Renal pelvis (tissue), 4 donors: ENCODE data around the gene GAB1. TPM values are rescaled to one million over a fixed set of nuclear protein-coding genes. Genes with fewer than 3 reads are reported as not detected.

Experiments
- DNase-seq: peaks from one replicate; pipeline ENCODE4 v3.0.0-alpha.2; 2013
- polyA plus RNA-seq, 3 donors: library from polyadenylated mRNA; unstranded; fragments of 120-200 nt; gene quantifications; one replicate each; pipeline ENCODE4 v1.2.1, GENCODE V29; 2013; ENCODE audit not compliant: insufficient read length in 3 of 3

Gene GAB1
- polyA plus RNA-seq, 3 donors = 39.5 to 48.2 (median 48.0) TPM

DNA sequence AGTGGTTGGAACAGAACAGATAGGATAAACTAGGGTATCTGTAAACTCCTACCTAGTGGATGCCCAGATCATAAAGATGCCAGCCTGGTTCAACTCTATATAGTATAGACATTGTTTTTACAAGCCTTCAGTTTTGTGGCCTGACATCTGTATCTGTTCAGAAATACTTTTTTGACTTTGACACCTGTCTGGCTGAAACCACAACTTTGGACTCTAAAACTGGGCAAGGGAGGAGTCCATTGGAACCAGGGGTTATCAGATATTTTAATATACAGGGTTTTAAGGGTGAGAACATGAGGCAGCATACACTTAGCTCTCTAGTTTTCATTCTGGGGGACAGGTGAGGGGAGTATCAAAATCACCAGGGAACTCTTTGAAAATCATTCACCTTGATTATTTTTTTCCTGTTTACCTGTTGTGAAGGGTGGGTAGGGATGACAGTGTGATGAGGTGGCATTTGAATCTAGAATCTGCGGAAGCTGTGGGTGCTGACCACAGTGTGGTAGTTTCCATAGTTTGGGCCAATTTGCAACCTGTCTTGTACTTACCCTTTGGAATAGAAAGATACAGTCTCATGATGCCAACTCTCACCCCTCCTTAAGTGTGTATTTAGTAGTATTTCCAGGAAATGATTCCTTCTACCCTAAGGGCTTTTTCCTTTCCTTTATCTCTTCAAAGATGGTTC, 20.6 kb downstream of the GAB1 start:
- DNase-seq = no peak

DNA sequence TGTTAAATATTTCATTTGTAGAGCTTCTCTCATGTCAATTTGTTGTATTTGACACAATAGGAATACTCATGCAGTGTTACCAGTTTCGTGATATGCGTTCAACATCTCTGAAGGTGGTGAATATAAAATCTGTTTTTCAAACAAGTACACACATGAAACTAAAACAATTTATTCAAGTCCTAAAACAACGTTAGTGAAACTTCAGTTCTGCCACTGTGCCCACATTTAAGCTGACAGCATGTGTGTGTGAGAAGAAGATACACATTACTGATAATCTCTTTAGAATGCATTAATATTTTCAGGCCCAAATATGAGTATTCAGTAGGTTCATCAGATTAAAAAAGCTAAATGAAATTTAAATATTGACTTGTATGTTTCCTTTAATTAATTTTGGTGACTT, 21.7 kb downstream of the GAB1 start:
- no peak for DNase-seq

GRCh38 chr4:143358923-143359643, 22.4 kb downstream of the GAB1 start:
- peak; percentile 74 for DNase-seq

GRCh38 chr4:143359644-143360193, 23.0 kb downstream of the GAB1 start:
- no peak for DNase-seq

DNA sequence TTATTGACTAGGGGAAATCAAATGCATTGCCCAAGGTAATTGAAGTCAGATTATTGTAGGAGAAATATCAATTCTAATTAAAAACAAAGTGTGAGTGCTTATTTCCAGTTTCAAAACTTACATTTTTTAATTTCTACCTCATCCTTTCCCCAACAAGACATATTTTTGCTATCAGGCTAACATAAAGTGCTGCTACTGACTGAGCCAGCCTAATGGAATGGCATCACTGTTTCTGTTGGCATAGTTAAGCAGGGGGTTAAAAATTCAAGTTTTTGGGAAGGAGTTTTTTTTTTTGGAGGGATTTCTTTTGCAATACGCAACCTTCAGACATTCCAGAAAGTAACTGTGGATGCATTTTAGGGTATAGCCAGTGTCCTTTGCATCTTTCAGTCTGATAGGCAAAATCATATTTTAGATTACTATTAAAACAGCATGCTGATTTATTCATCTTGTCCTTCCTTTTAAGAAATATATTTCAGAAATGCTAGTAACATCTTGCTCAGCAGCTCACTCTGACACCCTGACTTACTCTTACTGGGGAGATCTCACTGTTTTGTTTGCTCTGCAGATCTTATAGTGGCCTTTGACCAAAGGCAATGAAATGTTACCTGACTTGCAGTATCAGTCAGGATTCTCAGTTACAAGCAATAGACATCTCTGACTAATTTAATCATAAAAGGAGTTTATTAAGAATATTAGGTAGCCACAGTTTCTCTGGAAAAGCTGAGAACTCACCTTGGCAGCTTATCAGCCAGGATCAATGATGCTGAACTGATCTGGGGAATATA, 24.4 kb downstream of the GAB1 start:
- no peak for DNase-seq

DNA sequence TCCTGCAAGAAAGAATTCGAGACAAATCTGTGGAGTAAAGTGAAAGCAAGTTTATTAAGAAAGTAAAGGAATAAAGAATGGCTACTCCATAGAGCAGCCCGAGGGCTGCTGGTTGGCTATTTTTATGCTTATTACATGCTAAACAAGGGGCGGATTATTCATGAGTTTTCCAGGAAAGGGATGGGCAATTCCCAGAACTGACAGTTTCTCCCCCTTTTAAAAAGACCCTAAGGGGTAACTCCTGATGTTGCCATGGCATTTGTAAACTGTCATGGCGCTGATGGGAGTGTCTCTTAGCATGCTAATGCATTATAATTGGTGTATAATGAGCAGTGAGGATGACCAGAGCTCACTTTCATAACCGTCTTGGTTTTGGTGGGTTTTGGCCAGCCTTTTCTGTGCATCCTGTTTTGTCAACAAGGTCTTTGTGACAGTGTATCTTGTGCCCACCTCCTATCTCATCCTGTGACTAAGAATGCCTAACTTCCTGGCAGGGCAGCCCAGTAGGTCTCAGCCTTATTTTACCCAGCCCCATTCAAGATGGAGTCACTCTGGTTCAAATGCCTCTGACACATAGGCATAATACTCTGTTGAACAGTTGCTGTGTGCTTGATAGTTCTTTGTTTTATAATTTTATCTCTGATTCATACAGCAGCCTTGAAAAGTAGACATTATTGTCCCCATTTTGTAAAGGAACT, 25.8 kb downstream of the GAB1 start:
- no peak for DNase-seq

DNA sequence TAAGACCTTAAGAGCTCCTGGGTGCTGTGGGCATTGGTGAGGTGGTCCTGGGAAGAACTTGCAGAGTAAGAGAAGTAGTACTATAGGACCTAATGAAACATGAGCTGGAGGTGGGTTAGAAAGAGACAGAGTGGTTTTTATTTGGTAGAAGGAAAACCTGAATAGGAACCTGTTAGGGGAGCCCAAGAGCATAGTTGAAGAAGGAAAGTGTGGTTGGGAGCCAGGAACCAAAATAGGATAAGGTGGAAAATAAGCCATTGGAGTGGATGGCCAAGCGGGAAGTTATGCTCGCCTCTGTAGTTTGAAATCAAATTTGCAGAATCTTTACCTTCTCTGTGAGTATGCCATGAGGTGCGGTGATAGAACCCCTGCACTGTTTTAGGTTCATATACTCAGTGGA, 26.7 kb downstream of the GAB1 start:
- DNase-seq = no peak

DNA sequence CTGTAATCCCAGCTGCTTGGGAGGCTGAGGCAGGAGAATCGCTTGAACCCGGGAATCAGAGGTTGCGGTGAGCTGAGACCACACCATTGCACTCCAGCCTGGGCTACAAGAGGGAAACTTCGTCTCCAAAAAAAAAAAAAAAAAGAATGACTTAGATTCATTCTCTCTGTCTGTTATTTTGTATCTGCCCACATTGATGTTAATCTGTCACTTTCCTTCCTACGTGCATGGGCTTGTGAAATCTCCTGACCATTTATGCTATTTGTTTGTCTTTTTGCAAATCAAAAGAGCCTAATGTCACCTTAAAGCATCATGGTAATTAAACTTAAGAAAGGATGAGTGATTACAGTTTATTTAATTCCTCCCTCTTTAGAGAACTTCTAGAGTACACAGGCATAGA, 27.4 kb downstream of the GAB1 start:
- no peak for DNase-seq

DNA sequence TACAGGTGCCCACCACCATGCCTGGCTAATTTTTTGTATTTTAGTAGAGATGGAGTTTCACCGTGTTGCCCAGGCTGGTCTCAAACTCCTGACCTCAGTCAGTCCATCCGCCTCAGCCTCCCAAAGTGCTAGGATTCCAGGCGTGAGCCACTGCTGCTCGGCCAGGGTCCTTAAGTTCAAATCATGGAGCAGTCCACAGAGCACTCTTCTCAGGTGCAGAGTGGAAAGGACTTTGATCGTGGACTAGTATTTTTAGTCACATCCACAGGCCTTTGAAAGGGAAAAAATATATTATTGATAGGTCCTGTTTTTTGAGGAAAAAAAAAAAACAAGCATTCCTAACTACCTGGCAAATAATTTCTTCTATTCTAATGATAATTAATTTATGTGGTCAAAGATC, 31.2 kb downstream of the GAB1 start:
- no peak for DNase-seq

DNA sequence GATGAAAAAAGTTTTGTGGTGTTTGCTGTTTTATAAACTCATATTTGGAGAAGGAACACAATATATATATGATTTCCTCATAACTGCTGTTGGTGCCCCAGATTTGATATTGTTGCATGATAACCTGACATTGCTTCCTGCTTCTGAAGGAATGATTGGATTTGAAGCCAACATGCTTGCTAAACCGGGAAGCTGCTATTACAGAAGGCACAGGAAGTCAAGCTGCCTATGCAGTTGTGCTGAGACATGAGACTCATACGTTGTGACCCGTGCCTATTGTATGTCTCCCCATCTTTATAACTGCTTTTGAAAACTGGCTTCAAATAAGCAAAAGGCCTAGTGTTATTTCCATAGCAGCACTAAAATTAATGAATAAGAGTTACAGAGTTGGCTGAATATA, 32.9 kb downstream of the GAB1 start:
- no peak for DNase-seq

DNA sequence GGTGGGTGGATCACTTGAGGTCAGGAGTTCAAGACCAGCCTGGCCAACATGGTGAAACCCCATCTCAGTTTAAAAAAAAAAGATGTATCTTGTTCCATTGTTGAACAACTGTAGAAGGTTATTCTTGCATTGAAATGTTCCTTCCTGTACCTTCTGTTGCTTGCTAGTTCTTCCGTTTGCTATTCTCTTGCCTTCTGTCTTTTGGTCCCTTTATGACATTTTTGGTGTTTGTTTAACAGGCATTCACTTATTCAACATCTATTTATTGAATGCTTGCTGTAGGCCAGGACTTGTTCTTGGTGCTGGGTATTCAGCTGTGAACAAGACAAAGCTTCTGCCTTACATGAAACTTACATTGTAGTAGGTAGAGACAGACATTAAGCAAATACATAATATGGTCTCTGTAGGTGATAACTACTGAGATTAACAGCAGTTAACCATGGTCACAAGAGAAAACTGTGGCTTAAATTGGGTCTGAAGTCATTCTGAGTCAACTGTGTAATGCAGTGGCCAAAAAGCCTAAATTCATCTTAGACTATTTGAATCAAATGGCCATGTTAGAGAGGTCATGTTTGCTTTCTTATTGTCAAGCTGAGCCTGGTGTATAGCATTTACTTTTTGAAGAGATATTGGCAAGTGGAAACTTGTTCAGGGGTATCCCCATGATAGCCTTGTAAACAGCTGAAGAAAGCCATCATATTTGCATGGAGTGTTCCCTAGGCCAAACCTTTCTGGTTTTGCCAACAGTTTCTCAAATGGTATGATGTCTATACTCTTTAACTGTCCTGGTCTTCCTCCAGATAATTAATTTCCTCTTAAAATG, 35.6 kb downstream of the GAB1 start:
- DNase-seq = no peak

DNA sequence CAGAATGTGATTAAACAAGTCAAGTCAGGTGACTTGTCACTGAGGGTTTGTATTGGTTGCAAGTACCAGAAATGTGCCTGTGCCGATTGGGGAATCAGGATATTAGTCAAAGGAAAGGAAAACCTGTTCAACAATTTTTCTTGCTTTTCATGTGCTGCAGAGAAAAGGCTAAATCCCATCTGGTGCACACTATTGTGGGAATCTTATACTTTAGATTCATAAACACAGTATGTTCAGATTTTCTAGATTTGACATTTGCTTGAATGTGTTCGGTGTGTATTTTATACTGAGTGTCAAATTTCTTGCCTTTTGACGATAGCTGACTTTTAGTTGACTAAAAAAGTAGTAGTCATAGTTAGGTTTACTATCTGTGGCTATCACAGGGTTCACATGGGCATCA, 37.6 kb downstream of the GAB1 start:
- no peak for DNase-seq

DNA sequence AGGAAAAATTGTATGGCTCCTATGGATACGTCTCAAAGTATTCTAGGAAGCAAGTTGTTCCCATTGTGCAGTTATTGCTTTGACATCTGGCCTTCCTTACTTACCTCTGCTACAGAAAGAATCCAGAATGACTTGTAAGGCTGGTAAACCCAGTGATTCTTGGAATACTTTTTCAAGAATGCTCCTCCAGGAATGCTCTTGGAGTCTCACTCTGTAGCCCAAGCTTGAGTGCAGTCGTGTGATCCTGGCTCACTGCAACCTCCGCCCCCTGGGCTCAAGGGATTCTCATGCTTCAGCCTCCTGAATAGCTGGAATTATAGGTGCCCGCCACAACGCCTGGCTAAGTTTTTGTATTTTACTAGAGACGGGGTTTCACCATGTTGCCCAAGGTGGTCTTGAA, 38.1 kb downstream of the GAB1 start:
- DNase-seq = no peak

DNA sequence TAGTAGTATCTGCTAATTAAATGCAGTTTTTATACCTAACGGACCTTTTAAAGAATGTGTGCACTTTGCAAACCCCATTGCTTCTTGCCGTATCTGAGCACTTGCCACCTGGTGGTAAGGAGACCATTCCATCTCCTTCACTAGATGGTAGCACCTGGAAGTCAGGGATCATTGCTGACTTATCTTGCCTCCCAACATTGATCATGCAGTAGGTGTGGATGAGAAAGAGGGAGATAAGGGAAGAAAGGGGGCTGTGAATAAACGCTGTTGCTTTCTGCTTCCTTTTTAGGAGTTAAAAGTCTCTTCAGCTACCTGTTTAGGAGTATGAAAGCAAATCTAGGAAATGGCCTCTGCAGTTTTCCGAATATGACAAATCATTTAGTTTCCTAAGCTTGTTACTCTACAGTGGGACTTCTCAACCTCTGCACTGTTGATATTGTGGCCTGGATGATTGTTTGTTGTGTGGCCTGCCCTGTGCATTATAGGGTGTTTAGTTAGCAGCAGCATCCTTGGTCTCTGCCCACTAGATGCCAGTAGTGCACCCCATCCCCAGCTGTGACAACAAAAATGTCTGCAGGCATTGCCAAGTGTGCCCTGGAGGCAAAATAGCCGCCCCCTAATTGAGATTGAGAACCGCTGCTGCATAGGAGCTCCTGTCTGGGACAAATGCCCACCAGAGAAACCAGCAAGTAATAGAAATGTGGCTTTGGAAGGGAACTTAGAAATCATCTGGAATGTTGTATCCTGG, 38.8 kb downstream of the GAB1 start:
- DNase-seq = no peak

GRCh38 chr4:143377611-143378099, 41.0 kb downstream of the GAB1 start:
- DNase-seq = no peak

DNA sequence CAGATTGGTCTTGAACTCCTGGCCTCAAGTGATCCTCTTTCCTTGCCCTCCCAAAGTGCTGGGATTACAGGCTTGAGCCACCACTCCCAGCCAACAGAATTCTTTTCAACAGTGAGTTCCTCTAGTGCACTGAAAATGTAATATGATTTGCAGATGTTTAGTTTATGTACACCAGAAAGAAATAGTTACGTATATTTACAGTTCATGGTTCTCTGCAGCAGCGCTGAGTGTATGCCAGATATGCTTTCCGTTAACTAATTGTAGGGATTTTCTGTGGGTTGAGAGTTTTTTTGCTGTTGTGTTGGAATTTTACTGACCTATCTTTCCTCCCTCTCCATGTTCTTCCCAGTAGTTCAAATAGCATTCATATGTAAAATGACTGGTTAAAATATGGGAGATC, 44.0 kb downstream of the GAB1 start:
- DNase-seq = no peak

DNA sequence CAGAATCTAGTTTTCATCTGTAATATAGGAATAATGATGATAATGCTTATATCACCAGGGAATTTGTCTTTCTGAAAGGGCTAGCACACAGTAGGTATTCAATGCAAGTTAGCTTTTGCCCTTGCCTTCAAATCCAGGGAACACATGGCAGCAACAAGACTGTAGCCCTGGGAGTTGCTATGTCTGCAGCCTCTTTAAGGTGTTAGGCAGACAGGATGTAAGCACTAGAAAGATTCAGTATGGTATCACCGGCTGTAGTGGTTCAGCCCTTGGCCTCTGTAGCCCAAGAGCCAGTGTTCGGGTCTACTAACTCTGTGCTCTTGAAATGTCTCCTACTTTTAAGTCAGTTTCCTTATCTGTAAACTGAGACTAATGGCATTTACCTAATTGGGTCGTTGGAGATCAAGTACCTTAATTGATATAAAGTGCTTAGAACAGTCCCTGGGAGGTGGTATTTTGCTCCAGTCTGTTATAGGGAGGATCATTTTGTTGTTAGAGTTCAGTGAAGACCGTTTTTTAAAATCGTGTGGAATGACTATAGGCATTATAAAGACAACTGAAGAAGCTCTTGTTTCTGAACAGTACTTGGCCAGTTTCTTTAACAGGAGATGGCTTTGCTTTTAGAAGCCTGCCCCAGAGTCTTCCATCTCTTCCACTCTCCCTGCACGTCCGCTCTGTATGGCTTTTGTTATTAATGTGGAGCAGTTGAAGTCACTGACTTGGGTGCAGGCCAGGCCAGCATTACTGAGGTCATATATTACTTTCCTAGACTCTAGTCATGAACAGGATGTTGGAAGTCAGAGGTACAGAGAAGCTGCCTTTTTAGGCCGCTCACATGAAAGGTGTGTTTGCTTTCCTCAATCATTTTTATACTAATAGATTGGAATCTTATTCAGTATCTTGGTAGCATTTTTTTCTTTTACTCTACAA, 44.8 kb downstream of the GAB1 start:
- DNase-seq = peak; percentile 81

DNA sequence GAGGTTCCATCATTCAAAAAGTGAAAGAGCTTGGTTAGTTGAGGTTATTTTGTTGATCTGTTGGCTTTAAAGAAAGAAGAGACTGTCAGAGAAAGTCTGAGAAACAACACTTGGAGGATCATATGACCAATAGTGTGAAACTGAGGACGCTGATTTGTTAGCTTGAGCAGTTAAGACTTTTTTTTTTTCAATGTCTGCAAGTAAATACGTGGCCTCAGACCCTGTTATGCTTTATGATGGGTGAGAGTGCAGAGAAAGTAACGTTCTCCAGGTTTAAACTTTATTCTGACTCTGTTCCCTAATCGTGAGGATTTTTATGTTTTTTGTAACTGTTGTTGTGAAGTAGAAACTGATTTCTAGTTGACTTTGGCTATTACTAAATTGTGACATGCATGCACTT, 45.9 kb downstream of the GAB1 start:
- DNase-seq = no peak

- no peak for DNase-seq
Observed at GRCh38 chr4:143383005-143383574, 46.4 kb downstream of the GAB1 start.
